ENCODE measurements around the gene DYNC1H1.
"Not testable (repeated sequence)": the region's sequence is repeated elsewhere in the genome, so short reads cannot be mapped to it uniquely, and the experiment has no call there.

DYNC1H1 gene

GRCh38 chr14:102074415-102074964 lies 110.1 kb downstream of the DYNC1H1 start:
- peak; percentile 44 for DNase-seq

- no peak for DNase-seq
Observed at GRCh38 chr14:102075155-102075554, 110.8 kb downstream of the DYNC1H1 start.

DNA sequence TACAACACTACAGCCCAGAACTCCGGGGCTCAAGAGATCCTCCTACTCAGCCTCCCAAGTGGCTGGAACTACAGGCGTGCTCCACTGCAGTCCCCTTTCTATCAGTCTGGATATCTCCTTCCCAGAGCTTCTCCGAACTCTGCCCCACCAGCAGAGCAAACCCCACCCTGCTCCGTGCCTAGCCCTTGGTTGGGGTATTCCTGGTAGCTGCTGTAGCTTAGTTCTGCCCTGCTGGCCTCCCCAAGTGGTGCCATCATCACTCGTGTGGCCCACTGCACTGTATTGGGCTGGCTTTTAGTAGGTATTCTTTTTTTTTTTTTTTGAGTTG lies 113.0 kb downstream of the DYNC1H1 start:
- no peak for DNase-seq

- DNase-seq: not testable (repeated sequence)
Observed at GRCh38 chr14:102078361-102078791, 114.0 kb downstream of the DYNC1H1 start.

DNA sequence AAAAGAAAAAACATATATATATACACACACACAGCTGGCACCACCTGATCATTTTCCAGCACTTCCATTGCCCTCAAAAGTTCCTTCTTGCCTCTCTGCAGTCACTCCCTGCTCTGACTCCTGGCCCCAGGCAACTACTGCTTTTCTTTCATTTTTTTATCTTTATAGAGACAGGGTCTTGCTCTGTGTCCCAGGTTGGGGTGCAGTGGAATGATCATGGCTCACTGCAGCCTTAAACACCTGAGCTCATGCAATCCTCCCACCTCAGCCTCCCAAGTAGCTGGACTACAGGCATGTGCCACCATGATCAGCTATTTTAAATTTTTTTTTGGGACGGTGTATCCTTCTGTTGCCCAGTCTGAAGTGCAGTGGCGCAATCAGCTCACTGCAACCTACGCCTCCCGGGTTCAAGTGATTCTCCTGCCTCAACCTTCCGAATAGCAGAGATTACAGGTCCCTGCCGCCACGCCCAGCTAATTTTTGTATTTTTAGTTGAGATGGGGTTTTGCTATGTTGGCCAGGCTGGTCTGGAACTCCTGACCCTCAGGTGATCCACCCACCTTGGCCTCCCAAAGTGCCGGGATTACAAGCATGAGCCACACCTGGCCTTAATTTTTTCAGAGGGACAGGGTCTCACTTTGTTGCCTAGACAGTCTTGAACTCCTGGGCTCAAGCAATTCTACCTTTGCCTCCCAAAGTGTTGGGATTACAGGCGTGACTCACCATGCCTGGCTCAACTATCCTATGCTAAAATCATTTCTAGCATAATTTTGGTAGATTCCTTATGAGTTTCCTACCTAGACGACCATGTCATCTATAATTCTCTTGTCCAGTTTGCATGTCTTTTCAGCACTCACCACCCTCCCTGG lies 114.7 kb downstream of the DYNC1H1 start:
- no peak for DNase-seq

DNA sequence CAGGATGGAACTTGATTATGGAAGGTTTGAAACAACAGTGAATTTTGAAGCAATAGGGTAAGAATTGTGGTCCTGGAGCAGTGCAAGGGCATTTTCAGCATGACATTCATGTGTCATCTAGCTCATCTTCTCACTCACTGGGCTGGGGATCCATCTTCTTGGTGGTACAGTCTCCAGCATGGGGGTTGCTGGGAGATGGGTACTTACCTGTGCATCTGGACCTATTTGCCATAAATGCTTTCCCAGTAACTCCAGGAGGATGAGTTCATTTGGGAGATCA lies 115.3 kb downstream of the DYNC1H1 start:
- no peak for DNase-seq

- no peak for DNase-seq
Observed at GRCh38 chr14:102080183-102081080, 116.1 kb downstream of the DYNC1H1 start.

- DNase-seq: no peak
Observed at GRCh38 chr14:102081231-102082080, 117.1 kb downstream of the DYNC1H1 start.

- not testable (repeated sequence) for DNase-seq
Observed at GRCh38 chr14:102084522-102084921, 120.1 kb downstream of the DYNC1H1 start.

- DNase-seq: no peak
Observed at GRCh38 chr14:102084931-102085330, 120.6 kb downstream of the DYNC1H1 start.

DNA sequence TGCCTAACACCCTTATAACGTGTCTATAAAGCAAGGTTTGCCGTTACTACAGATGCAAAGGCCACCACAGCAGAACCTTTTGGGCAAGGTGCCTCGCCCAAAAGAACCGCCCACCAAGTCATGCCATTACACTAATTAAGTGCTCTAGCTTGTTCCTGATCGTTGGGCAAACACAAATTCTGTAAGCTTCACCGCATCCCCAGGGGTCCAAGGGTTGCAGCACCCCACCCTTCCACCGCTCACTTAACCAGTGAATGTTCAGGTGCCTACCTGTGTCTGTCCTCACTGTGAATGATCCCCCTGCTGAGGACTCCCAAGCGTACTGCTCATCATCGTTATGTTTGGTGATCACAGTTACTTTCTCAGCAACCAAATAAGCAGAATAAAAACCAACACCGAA lies 121.1 kb downstream of the DYNC1H1 start:
- peak; percentile 21 for DNase-seq

- DNase-seq: peak; percentile 42
Observed at GRCh38 chr14:102085948-102086708, 121.8 kb downstream of the DYNC1H1 start.

DNA sequence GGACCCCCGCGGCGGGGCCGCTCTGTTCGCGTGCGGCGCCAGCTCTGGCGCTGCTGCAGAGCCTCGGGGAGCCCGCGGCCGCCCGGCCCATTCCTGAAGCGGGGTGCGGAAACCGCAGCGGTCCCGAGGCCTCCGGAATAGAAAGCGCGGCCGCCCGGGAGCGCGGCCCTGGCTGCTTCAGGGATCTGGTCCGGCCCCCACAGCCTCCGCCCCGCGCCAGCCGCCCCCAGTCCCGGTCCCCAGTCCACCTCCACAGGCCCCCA lies 122.3 kb downstream of the DYNC1H1 start:
- no peak for DNase-seq

GRCh38 chr14:102086972-102087761 lies 122.8 kb downstream of the DYNC1H1 start, which contains the start of gene HSP90AA1:
Gene HSP90AA1 (minus strand): TSS chr14:102087044. CDS start chr14:102086378, 666 bp downstream.
- peak; percentile 95 for DNase-seq

GRCh38 chr14:102087762-102088011 lies 123.3 kb downstream of the DYNC1H1 start:
- no peak for DNase-seq

DNA sequence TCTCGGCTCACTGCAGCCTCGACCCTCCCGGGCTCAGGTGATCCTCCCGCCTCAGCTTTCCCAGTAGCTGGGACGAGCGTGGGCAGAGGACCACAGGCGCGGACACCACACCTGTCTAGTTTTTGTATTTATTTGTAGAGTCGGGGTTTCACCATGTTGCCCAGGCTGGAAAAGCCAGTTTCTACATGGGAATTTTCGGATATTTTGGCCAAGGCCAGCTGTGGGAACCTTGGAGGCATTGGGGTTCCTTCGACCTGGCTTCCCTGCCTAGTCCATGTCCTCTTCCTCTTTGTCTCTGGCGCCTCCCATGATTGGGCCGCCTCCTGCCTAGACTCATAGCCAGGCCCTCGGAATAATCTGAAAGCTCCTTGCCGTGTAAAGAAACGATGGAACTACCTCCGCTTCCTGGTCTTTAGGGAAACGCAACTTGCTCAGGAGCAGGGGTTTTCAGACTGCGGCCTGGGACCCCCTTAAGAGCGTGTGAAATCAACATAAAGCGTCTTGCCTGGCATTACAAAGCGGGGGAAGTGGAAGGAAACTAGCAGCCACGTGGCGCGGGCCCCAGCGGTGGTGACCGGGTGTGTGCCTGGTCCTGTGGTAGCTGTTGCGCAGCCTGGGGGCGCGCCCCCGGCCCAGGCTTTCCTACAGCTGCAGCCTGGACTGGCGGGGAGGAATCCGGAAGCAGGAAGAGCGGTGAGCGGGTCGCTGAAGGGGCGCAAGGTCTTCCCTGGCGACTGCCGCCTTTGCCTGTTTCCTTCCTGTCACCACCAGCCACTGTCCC lies 123.8 kb downstream of the DYNC1H1 start:
- peak; percentile 40 for DNase-seq

DNA sequence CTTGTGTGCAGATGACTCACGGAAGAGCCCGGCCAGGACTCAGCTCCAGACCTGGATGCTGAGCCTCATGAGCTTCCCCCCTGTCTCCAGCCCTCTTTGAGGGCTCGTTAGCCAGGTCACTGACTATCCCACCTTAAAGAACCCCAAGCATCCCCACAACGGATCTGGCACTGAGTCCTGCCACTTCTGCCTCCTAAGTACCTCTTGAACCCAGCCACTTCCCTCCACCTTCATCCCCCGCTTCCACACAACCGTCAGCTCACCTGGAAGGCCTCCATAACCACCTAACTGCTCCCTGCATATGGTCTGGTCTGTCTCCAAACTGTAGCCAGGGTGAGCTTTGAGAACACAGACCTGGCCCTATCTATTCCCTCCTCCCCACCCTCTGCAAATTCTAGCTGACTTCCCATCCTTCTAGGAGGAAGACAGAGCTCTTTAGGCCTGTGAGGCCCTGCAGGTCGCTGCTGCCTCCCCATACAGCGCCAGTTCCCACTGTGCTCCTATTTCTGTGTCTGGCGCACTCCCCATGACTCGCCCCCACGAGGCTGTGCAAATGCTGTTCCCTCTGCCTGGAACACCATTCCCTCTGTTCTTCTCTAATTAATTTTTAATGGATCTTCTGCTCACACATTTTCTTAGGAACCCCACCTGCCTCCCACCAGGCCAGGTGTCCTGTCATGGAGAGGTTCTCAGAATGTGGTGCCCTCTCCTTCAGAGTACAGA lies 125.4 kb downstream of the DYNC1H1 start:
- peak; percentile 73 for DNase-seq

GRCh38 chr14:102090713-102091112 lies 126.3 kb downstream of the DYNC1H1 start:
- DNase-seq: no peak

GRCh38 chr14:102092806-102093205 lies 128.4 kb downstream of the DYNC1H1 start:
- DNase-seq: no peak

GRCh38 chr14:102094101-102094500 lies 129.7 kb downstream of the DYNC1H1 start:
- no peak for DNase-seq

All from DMS79 treated with DMSO at 0.1 percent for 48 hours (cell line).